B cell (primary cell): ENCODE results near the gene CD151. TPM values are rescaled to one million over a fixed set of nuclear protein-coding genes. Genes with fewer than 3 reads are reported as not detected.

Source experiments
- ATAC-seq: fragments of 200-7000 bp; cut with Tn5 transposase; one replicate; pipeline ENCODE4 v1.10.0; 2021; ENCODE audit warnings: low read depth, mild to moderate bottlenecking, moderate number of reproducible peaks, moderate library complexity
- CTCF ChIA-PET: fragments of 350-600 bp; sonication (Branson Sonifier 250); formaldehyde crosslinking; loops from one replicate; lab custom pipeline; 2021; ENCODE audit warnings: antibody characterized with exemption, inconsistent platforms; lab: Charles Lee
- POLR2A ChIA-PET: fragments of 350-600 bp; sonication (Branson Sonifier 250); formaldehyde crosslinking; loops from one replicate; lab custom pipeline; 2021; ENCODE audit warnings: antibody characterized with exemption; lab: Charles Lee
- DNase-seq: peaks from one replicate; pipeline ENCODE4 v3.0.0; 2013
- H2AFZ ChIP-seq: 2 replicates; pipeline ENCODE4 v1.6.1; 2012; ENCODE audit warnings: mild to moderate bottlenecking, low read depth, low read length; ENCODE audit not compliant: insufficient read depth, poor library complexity, severe bottlenecking
- H3K27ac ChIP-seq, 2 donors: 1 replicate in 1 of 2; 2 replicates in 1 of 2; pipeline ENCODE4 v1.5.1; 2012 to 2013; ENCODE audit warnings: low read length in 2 of 2, mild to moderate bottlenecking in 2 of 2, moderate library complexity in 1 of 2
- H3K27me3 ChIP-seq, 4 experiments: fragments of 200-600 bp in 1 of 4; sonication (generic) in 1 of 4; replicated peaks in 1 of 4; 1 replicate in 2 of 4; 2 replicates in 2 of 4; pipeline versions ENCODE4 v1.6.1 to v1.7.0; 2013 to 2016; ENCODE audit warnings: low read length in 3 of 4, mild to moderate bottlenecking in 2 of 4, mixed read lengths in 1 of 4, moderate library complexity in 1 of 4; ENCODE audit not compliant: insufficient read depth in 4 of 4, control insufficient read depth in 3 of 4; ENCODE audit errors: control extremely low read depth in 1 of 4
- H3K36me3 ChIP-seq, 2 experiments: replicated peaks in 1 of 2; 1 replicate in 1 of 2; 2 replicates in 1 of 2; pipeline versions ENCODE4 v1.6.1 to v1.7.1; 2013; ENCODE audit warnings: low read length in 1 of 2; ENCODE audit not compliant: insufficient read depth in 2 of 2, control insufficient read depth in 1 of 2; ENCODE audit errors: control extremely low read depth in 1 of 2, extremely low read depth in 1 of 2
- H3K4me1 ChIP-seq, 2 donors: fragments of 200-600 bp in 1 of 2; sonication (generic) in 1 of 2; 1 replicate in 1 of 2; 2 replicates in 1 of 2; pipeline versions ENCODE4 v1.5.1 to v1.6.1; 2013 to 2017; ENCODE audit warnings: low read length in 2 of 2; ENCODE audit not compliant: control insufficient read depth in 2 of 2, insufficient read depth in 2 of 2
- H3K4me2 ChIP-seq: replicated peaks from 2 replicates; pipeline ENCODE3; 2012; ENCODE audit warnings: mild to moderate bottlenecking, low read depth, low read length; ENCODE audit not compliant: poor library complexity, severe bottlenecking
- H3K4me3 ChIP-seq, 5 experiments: fragments of 200-600 bp in 1 of 5; sonication (generic) in 1 of 5; 1 replicate in 3 of 5; 2 replicates in 2 of 5; pipeline versions ENCODE4 v1.5.1 to v1.7.0; 2011 to 2016; ENCODE audit warnings: low read length in 4 of 5, mild to moderate bottlenecking in 4 of 5, low read depth in 2 of 5, control low read depth in 1 of 5, moderate library complexity in 1 of 5; ENCODE audit not compliant: insufficient read depth in 1 of 5; ENCODE audit errors: control extremely low read depth in 1 of 5, extremely low read depth in 1 of 5
- H3K79me2 ChIP-seq: fragments of 200-600 bp; sonication (generic); one replicate; pipeline ENCODE4 v1.6.0; 2016; ENCODE audit warnings: low read length; ENCODE audit not compliant: control insufficient read depth, insufficient read depth
- H3K9ac ChIP-seq: fragments of 200-600 bp; sonication (generic); 2 replicates; pipeline ENCODE4 v1.6.1; 2017; ENCODE audit warnings: mild to moderate bottlenecking, low read length, moderate library complexity
- H3K9me3 ChIP-seq, 3 donors: one replicate each; pipeline versions ENCODE4 v1.6.1 to v1.7.1; 2013; ENCODE audit warnings: low read length in 2 of 3; ENCODE audit not compliant: control insufficient read depth in 2 of 3, insufficient read depth in 1 of 3; ENCODE audit errors: control extremely low read depth in 1 of 3
- H4K20me1 ChIP-seq: 2 replicates; pipeline ENCODE4 v1.6.0; 2012; ENCODE audit warnings: mild to moderate bottlenecking, low read length; ENCODE audit not compliant: insufficient read depth, control insufficient read depth, poor library complexity, severe bottlenecking
- H3K27ac Mint-ChIP-seq: one replicate; pipeline ENCODE4 v1.8.0; 2021; ENCODE audit warnings: mixed read lengths
- H3K27me3 Mint-ChIP-seq: one replicate; pipeline ENCODE4 v1.8.0; 2021; ENCODE audit warnings: mixed read lengths
- H3K4me1 Mint-ChIP-seq: one replicate; pipeline ENCODE4 v1.8.0; 2021; ENCODE audit warnings: mixed read lengths
- H3K4me3 Mint-ChIP-seq: one replicate; pipeline ENCODE4 v1.8.0; 2021; ENCODE audit warnings: mixed read lengths
- H3K9me3 Mint-ChIP-seq: one replicate; pipeline ENCODE4 v1.8.0; 2022; ENCODE audit warnings: mixed read lengths; ENCODE audit not compliant: insufficient read depth
- EZH2 ChIP-seq: IDR thresholded peaks from 2 replicates; pipeline ENCODE4 v1.6.1; 2012; ENCODE audit warnings: borderline replicate concordance, low read depth, mild to moderate bottlenecking, moderate library complexity, low read length; ENCODE audit not compliant: insufficient read depth, poor library complexity, severe bottlenecking
- WGBS: methylation state at CpG from one replicate; pipeline ENCODE4 v1.1.5; 2013; ENCODE audit warnings: missing lambda C conversion rate; ENCODE audit not compliant: insufficient coverage; 5-methylcytosine and 5-hydroxymethylcytosine counted together
- intact Hi-C: fragments of 100-400 bp; cut with micrococcal nuclease; formaldehyde crosslinking; loops from one replicate; pipeline ENCODE4 v1.10.0; 2022
- polyA minus RNA-seq: library from RNA; depleted of rRNA, polyadenylated mRNA; stranded (reverse); fragments of >200 nt; gene quantifications from 2 replicates; pipeline ENCODE4 v1.2.3, GENCODE V29; 2012
- polyA plus RNA-seq: library from polyadenylated mRNA; depleted of rRNA; stranded (reverse); fragments of >200 nt; gene quantifications from 2 replicates; pipeline ENCODE4 v1.2.3, GENCODE V29; 2012
- total RNA-seq, 2 donors: library from RNA; stranded (reverse); fragments of 120-200 nt in 1 of 2; gene quantifications; 1 replicate in 1 of 2; 2 replicates in 1 of 2; pipeline versions ENCODE4 v1.2.3 to v1.2.4, GENCODE V29; 2013 to 2022
- TF ChIP-seq, protein P1 (sequence below): fragments of 200-600 bp; IDR thresholded peaks from one replicate; pipeline ENCODE4 v1.8.0; 2022; ENCODE audit warnings: antibody characterized with exemption, mild to moderate bottlenecking

CD151 gene
- total RNA-seq (24.3 and 25.5 TPM in 2 replicates), polyA plus RNA-seq (24.4 and 27.8 TPM in 2 replicates), polyA minus RNA-seq (27.5 and 38.7 TPM in 2 replicates)
- total RNA-seq (2013): 11.7 TPM

GRCh38 chr11:832529-833113 lies at the start of gene CD151:
Gene CD151, plus strand, starts transcription at chr11:832952. Its CDS starts 3,118 bp downstream, at chr11:836070.
- Histone ChIP-seq H3K9me3 (peaks cover 0 to 15% (median 0%) of the 10 kb centered on the region in 3 donors), H3K36me3 (peaks cover 0 to 3% of the 10 kb centered on the region in 2 experiments), H3K79me2 (no peaks in the 10 kb centered on the region), H4K20me1 (peaks cover 58% of the 10 kb centered on the region), H3K4me2 (peak within 1 kb of the TSS; percentile 88), H2AFZ (peak within 1 kb of the TSS; percentile 49), H3K9ac (peak within 1 kb of the TSS; percentile 51), H3K4me3 (peak within 1 kb of the TSS in 4 of 5 experiments; percentile 31 to 58 (median 54)), H3K27ac (no peak within 1 kb of the TSS), H3K27me3 (peaks cover 0 to 62% (median 20%) of the 10 kb centered on the region in 4 experiments), H3K4me1 (peaks cover 56 to 64% of the 10 kb centered on the region in 2 donors)
- 4% methylated on average over 63 of the region's 67 CpGs for WGBS
- DNase-seq (peak; percentile 78), ATAC-seq (peak; percentile 60)
- intact Hi-C loops: loop anchor here (1.0 kb wide), 1 partner anchor 10 kb away; the partner anchor contains the start of genes POLR2L and TSPAN4
- H3K4me3 Mint-ChIP-seq: peak within 1 kb of the TSS; percentile 71
- ChIA-PET POLR2A (interaction anchor here (0.5 to 6.4 kb wide), 7 partner anchors 9 to 219 kb away, joined by 3 to 57 read pairs (median 4); partner anchors contain the start of genes PNPLA2, POLR2L and TSPAN4), CTCF (interaction anchor here (1.1 to 2.1 kb wide), 2 partner anchors 11 to 56 kb away, joined by 3 to 6 read pairs; partner anchors contain the start of gene TSPAN4)
- TF ChIP-seq, protein P1, sequence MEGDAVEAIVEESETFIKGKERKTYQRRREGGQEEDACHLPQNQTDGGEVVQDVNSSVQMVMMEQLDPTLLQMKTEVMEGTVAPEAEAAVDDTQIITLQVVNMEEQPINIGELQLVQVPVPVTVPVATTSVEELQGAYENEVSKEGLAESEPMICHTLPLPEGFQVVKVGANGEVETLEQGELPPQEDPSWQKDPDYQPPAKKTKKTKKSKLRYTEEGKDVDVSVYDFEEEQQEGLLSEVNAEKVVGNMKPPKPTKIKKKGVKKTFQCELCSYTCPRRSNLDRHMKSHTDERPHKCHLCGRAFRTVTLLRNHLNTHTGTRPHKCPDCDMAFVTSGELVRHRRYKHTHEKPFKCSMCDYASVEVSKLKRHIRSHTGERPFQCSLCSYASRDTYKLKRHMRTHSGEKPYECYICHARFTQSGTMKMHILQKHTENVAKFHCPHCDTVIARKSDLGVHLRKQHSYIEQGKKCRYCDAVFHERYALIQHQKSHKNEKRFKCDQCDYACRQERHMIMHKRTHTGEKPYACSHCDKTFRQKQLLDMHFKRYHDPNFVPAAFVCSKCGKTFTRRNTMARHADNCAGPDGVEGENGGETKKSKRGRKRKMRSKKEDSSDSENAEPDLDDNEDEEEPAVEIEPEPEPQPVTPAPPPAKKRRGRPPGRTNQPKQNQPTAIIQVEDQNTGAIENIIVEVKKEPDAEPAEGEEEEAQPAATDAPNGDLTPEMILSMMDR: no peak
- no peak for TF ChIP-seq EZH2
- H3K27me3 Mint-ChIP-seq: peaks cover 7% of the 10 kb centered on the region
- peaks cover 46% of the 10 kb centered on the region for H3K4me1 Mint-ChIP-seq
- H3K9me3 Mint-ChIP-seq: no peaks in the 10 kb centered on the region
- no peak within 1 kb of the TSS for H3K27ac Mint-ChIP-seq

GRCh38 chr11:783581-784015 lies 49.2 kb upstream of the CD151 start:
- H3K36me3 ChIP-seq: no peaks in the 10 kb centered on the region
- peaks cover 0 to 5% (median 0%) of the 10 kb centered on the region in 4 experiments for H3K27me3 ChIP-seq
- H3K27ac ChIP-seq: no peak overlapping the region
- peaks cover 4 to 11% of the 10 kb centered on the region in 2 donors for H3K4me1 ChIP-seq
- no peaks in the 10 kb centered on the region for H3K9me3 ChIP-seq
- H3K4me2 ChIP-seq: no peak overlapping the region
- Mint-ChIP-seq H3K27ac (no peak overlapping the region), H3K9me3 (no peaks in the 10 kb centered on the region), H3K27me3 (no peaks in the 10 kb centered on the region), H3K4me3 (no peak overlapping the region), H3K4me1 (peaks cover 8% of the 10 kb centered on the region)
- ChIA-PET CTCF (interaction anchor here (0.8 to 2.0 kb wide), 3 partner anchors 12 to 444 kb away, joined by 3 to 4 read pairs (median 4); no protein-coding TSS in a partner anchor), POLR2A (interaction anchor here (0.6 to 0.9 kb wide), 2 partner anchors 9 to 229 kb away, joined by 3 to 5 read pairs; no protein-coding TSS in a partner anchor)
- ATAC-seq (peak; percentile 41), DNase-seq (no peak)
- WGBS: 63% methylated on average over 24 of the region's 24 CpGs
- peaks cover 5% of the 10 kb centered on the region for H3K79me2 ChIP-seq
- TF ChIP-seq, protein P1: peak; percentile 36
- TF ChIP-seq EZH2: no peak
- no peak overlapping the region for H3K9ac ChIP-seq
- H2AFZ ChIP-seq: no peak overlapping the region
- intact Hi-C loops: no loop called here
- H4K20me1 ChIP-seq: peaks cover 20% of the 10 kb centered on the region
- no peak overlapping the region for H3K4me3 ChIP-seq
